HG02884 (cell line): ENCODE measurements around the gene STX11.

ENCODE experiments used
- ATAC-seq: cut with Tn5 transposase; IDR thresholded peaks from one replicate; pipeline ENCODE4 v1.9.1; 2021; ENCODE audit warnings: mild to moderate bottlenecking, moderate library complexity; ENCODE audit not compliant: unreplicated experiment

Gene STX11

DNA sequence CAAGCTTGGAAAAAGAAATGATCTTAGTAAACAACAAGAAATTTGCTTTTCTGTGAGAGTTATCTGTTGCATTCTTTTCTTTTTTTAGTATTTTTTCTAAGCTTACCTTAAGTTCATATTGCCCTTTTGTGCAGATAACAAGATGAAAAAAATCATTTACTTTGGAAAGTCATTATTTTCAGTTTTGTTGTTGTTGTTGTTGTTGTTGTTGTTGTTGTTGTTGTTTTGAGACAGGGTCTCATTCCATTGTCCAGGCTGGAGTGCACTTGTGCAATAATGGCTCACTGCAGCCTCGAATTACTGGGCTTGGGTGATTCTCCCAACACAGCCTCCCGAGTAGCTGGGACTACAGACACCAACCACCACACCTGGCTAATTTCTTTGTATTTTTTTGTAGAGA lies 8.8 kb upstream of the STX11 start:
- ATAC-seq: no peak

DNA sequence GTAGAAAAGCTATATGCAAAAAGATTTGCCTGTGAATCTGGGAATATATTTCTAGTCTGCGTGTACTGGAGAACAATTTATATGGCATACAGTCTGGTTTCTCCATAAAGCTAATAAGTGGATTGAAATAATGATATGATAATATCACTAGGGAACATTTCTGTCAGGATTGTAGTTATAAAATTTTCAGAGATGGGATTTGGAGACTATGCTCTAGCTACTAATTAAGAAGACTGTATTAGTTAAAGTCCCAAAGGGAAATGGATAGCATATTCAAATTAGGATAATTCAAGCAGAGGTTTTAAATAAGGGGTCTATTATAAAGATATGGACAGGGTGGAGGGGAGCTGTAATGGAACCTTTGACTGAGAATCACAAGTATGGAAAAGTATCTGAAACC lies 7.2 kb upstream of the STX11 start:
- ATAC-seq: no peak

DNA sequence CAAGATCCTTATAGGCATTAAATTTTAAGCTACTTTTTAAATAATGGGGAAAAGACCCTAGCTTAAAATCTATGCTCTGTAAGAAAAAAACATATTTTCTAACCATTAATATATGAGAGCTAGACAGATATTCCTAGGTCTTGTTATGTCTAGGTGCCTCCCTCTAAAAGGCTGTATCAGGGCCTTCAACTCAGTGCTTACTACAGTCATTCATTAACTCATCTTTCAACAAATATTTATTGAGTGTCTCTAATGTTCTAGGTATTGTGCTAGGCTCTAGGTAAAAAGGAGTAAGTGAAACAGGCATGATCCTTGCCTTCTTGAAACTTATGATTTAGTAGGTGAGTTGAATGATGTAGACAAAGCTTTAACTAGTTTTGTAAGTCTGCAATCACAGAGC lies 6.4 kb upstream of the STX11 start:
- no peak for ATAC-seq

DNA sequence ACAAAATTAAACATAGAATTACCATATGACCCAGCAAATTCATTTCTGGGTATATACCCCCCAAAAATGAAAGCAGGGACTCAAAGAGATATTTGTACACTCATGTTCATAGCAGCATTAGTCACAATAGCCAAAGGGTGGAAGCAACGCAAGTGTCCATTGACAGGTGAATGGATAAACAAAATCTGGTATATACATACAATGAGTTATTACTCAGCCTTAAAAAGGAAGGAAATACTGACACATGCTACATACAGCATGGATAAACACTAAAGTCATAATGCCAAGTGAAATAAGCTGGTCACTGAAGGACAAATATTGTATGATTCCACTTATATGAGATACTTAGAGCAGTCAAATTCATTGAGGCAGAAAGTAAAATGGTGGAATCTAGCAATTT lies 5.3 kb upstream of the STX11 start:
- ATAC-seq: no peak

DNA sequence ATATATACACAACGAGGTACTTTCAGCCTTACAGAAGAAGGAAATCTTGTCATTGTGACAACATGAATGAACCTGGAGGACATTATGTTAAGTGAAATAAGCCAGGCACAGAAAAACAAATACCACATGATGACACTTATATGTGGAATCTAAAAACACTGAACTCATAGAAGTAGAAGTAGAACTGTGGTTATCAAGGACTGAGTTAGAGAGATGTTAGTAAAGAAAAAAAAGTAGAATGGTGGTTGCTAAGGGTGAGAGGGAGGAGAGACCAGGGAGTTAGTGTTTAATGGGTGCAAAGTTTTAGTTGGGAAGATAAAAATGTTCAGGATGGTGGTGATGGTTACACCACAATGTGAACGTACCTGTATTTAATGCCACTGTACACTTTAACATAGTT lies 4.8 kb upstream of the STX11 start:
- ATAC-seq: no peak

DNA sequence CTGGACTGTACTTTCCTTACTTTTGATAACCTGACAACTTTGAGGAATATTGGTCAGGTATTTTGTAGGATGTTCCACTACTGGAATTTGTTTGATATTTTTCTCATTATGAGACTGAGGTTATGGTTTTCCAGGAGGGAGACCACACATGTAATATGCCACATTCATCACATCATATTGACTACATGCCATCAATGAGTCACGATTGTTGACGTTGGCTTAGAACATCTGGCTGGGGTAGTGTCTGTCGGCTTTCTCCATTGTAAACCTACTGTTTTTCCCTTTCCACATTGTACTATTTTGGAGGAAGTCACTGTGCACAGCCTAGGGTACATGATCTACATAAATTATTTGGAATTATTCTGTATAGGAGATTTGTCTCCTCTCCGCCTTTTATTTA lies 1.4 kb upstream of the STX11 start:
- ATAC-seq: no peak

DNA sequence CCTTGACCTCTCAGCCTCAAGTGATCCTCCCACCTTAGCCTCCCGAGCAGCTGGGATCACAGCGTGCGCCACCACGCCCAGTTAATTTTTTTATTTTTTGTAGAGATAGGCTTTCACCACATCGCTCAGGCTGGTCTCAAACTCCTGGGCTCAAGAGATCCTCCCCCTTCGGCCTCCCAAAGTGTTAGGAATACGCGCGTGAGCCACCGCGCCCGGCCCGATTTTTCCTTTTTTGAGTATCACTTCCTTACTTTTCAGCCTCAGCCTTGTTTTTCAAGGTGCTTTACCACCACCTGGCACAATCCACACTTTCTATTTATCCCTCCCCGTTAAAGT lies 791 bp upstream of the STX11 start:
- no peak for ATAC-seq

DNA sequence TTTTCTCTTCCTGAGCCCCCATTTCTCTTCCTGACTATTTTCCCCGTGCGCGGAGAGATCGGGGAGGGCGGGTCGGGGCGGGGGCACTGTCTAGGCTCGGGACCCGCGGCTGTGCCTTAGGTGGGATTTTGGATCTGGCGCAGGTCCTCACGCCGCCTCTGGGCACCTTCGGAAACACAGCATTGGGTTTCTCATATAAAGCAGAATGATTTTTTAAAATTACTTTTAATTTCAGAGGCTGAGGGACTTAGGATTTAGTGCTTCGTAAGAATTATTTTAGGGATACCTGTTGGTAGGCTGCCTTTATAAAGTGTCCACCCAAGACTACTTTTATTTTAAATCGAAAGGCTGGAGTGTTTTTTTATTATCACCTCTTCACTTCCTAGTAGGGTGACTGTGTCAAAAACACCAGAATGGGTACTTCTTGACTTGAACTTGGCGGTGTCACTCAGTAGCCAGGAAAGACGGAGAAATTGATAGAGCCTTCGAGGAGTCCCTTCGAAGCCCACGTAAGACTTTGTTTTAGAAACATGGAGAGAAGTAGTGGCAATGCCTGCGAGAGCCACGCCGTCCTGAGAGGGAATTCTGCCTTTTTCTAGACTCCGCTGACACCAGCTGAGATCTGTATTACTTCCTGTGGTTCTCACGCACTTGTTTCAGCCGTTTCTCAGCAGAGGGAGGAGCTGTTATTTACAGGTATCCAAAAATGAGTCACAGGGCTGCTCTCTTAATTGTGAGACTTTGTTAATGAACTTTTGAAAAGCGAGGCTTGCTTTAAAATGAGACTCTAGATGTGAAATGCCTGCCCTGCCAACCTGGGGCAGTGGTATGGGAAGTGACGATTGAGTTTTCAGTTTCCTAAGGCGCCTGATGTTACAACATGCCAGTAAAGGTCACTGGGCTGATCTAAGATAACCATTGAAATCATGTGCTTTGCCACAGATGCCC lies 667 bp downstream of the STX11 start:
- ATAC-seq: peak; percentile 49

DNA sequence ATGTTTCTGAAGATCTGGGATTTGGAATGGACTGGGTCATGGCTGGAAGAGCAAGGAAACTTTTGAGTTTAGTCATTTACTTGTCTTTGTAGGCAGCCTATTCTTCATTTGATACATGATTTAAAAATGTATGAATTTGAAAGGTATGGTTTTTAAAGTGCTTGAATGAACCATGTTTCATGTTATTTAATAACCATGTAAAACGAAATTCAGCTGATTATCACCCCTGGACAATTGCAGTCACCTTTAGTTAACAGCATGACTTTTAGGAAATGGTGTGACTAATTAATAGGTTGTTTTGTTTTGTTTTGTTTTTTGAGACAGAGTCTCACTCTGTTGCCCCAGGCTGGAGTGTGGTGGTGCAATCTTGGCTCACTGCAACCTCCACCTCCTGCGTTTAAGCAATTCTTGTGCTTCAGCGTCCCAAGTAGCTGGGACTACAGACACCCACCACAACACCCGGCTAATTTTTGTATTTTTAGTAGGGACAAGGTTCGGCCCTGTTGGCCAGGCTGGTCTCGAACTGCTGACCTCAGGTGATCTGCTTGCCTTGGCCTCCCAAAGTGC lies 2.1 kb downstream of the STX11 start:
- no peak for ATAC-seq

DNA sequence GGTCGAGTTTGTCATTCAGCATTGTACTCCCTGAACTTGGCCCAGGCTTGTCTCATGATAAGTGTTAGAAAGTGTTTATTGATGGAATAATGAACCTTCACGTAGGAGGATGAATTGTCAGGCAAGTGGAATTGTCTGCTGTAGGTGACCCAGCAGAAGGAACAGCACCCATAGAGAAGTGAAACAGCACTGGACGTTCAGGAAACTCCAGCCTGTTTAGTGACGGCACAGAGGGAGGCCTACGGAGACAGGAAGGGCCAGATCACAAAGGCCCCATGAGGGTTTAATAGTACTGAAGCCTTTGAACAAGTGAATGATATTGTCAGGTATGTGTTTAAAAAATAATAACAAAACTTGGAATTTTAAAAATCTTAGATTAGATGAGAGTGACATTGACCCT lies 2.9 kb downstream of the STX11 start:
- ATAC-seq: no peak

DNA sequence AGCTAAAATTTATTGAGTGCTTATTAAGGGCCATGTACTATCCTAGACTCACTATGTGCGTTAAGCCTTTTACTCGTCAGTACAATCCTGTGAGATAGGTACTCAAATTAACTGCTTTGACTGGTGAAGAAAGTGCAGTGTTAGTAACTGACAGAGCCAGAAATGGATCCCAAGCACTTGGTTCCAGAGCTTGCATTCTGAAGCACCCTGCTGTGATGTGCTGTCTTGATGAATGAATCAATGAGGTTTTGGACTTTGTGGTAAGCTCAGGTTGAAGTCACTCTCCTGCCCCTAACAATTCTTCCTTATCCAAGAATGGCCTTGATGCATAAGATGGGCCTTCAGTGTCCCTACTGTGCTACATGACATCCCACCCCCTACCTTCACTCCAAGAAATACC lies 3.7 kb downstream of the STX11 start:
- ATAC-seq: no peak

DNA sequence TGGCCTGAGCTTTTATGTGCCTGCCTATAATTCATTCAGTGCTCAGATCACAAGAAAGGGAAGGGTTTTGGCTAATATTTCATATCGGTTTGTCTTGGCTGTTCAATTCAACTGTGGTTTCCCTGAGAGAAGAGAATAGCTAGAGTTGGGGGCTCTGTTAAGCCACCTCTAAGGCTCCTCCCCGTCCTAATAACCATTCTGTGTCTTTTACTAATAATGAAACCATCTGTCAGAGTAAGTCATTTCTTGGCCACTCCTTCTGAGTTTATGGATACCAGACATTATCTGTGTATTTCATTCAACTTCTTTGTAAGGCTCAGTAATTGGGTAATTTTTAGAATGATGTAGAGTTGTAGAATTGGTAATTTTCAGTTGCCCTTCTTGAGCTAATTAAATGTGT lies 5.2 kb downstream of the STX11 start:
- ATAC-seq: peak; percentile 61

DNA sequence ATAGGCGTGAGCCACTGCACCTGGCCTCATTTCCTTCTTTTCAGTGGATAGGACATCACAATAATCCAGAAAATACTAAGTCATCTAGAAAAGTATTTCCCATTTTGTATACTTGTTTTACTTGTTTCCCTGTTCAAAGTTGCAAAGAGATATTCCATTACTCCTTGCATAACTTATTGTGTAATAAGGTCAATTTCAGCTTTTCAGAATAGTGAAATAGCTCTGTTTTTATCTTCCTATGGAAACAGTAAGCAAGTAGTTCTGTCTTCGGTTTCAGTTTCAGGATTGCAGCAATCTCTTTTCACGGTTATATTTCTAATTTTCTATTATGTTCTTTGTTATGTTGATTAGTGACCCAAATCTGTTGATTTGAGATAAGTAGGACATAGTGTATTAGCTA lies 6.0 kb downstream of the STX11 start:
- ATAC-seq: no peak

DNA sequence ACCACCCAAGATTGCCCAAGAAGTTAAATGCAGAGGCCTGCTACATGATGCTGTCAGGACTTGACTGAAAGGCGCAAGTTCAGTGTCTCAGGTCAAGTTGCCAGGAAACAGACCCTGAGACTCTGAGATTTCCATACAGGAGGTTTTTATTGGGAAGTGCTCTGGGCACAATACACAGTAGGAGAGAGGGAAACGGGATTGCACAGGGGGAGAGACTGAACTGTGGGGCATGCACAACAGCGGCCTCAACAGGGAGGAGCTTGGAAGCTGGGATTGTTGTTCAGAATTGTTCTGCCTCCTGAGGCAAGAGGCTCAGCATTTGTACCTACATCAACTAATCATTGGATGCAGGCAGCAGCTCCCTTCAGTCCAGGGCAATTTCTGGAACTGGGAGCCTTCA lies 6.7 kb downstream of the STX11 start:
- ATAC-seq: no peak

DNA sequence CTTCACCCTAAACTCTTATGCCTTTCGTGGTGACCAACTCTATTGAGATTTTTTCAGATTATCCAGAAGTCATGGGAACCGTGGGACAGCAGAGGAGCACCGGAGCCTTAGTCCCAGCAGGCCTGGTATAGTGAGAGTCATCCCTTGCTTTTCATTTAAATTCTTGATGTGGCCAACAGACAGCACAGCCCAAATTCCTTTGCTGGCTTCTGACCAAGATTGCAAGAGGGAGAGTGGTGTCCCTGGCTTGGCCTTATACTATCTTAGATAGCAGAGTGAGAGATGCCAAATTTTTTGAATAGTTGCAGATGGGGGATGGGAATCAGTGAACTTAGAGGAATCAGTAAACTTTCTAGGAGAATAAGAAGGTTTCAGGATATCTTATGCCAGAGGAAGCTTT lies 7.8 kb downstream of the STX11 start:
- no peak for ATAC-seq

DNA sequence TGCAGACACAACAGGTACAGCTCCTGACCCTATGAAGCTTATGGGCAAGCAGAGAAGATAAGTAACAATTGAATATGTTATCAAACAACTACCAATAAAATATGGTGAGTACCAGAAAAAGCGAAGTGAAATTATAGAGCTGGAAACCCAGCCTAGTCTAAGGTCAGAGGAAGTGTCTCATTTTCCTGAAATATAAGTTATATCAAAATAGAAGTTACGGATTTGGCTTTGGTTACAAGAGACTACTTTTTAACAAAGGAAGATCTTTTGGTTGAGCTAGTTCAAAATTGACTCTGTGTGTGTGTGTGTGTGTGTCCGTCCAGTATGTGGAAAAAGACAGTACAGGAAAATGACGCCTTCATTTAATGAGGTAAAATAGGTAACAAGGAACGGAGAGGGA lies 8.9 kb downstream of the STX11 start:
- no peak for ATAC-seq

DNA sequence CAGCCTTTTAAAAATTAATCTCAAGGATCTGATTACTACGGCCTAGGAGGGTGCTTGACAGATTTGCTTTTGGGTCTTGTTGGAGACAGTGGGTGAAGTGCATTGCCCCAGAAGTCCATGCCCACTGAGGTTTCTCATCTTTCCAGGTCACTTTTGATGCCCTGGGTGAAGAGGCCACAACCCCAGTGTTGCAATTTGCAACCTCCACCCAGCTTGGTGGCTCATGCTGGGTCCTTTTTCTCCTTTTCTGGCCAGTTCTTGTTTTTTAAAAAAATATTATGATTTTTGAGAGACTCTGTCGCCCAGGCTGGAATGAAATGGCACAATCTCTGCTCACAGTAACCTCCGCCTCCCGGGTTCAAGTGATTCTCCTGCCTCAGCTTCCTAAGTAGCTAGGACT lies 9.4 kb downstream of the STX11 start:
- ATAC-seq: no peak

DNA sequence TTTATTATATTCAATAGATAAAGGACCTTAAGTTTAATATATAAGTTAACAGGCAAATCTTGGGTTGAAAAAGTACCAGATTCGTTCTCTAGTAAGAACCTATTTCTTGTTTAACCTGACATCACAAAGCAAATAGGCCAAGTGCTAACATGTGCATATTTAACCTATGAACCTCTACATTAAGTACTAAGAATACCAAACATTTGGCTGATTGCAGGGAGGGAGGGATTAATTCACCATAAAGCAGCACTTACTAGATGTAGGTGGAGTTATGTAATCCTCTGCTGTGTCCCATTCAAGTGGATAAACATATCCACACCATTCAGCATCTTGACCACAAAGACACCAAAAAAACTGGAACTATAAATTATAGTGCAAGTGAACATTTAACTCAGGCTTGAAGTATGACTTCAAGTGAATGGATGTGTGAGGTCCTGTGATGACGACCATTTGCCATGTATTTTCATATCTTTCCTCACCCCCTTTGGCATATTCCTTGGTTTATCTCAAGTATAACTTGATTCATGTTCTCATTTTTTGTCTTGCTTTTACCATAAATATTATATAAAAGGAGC lies 10.2 kb downstream of the STX11 start:
- no peak for ATAC-seq

DNA sequence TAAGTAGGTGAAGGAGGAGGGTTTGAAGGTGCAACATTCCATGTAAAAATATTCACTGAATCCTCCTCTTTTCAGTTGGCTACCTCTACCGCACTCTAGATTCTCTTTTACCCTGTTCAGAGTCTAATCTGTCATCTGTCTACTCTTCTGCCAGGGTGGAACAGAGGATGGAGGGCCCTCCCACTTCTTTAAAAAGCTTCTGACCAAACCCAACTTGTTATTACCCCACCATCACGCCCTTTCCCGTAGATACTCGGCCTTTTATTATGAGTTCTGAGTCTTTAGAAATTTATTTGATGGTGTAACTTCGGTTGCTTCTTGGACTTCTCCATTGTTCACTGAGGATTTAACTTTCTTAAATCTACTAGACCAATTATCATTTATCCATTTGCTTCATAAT lies 11.7 kb downstream of the STX11 start:
- ATAC-seq: no peak

DNA sequence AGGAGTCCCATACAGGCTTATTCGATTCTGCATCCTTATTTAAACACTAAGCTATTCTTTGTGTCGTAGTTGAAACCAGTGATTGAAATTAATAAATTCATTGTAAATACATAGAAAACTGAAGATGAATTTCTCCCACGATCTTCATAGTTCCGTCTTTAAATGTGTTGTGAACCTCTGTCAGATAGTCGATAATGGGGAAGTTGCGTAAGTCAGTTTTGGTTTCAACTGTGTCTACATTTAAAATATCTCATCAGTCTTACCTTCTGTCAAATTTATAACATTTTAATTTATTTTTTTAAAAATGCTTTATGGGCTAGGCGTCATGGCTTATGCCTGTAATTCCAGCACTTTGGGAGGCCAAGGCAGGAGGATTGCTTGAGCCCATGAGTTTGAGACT lies 12.7 kb downstream of the STX11 start:
- ATAC-seq: peak; percentile 81

DNA sequence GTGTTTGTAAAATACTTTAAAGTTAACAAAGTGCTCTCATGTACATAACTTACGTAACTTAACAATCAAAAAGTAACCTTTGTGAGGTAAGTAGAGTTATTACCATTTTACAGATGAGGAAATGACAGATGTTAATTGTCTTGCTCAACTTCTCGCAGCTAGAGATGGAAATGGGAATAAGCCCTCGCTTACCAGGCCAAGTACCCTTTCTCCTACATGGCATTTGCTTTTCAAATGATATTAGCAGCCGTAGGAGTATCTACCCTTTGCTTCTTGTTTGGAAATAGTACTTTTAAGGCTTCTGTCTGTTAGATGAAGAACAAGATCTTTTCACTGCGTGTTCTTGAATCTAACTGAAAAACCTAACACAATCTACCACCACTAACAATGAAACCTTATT lies 15.5 kb downstream of the STX11 start:
- no peak for ATAC-seq

DNA sequence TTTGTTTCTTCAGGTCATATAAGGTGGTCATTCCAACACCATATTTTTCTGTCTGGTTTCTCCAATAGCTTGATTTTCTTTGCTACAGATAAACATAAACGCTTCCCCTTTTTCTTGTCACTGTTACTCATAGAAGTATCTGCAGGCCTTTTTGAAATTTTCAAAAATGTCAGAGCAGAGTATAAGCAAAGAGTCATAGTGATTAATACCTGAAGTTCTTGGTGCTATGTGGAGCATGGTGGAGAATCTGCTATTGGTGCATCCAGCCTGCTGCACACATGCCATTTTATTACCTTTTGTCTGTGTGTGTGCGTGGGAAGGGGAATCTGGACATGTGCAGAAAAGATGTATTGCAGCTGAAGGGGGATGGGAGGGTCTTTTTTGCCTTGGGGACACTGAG lies 19.7 kb downstream of the STX11 start:
- ATAC-seq: no peak

DNA sequence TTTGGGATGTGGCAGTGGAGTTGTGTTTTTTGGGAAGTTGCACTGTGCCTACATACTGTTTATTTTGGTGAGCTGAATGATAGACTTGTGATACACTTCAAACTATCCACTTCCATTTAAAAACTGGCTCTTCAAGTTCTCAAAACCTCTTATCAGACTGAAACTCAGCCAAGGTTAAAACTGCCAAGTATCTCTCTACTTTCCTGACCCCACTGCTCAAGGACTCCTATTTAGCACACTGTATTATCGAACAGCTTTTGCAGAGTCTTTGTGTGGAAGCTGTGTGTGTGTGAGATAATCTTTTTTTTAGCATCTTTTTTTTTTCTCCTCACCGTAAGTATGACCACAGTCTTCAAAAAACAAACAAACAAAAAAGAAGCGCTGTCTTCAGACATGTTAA lies 21.1 kb downstream of the STX11 start:
- ATAC-seq: no peak
